Measurements from ENCODE around the gene ADISSP. TPM values are rescaled to one million over a fixed set of nuclear protein-coding genes. Genes with fewer than 3 reads are reported as not detected.

The ADISSP gene
- total and polyA plus RNA-seq, 2 of the 8 experiments (the other 6 are each of a cell fraction or from before 2014, with no cell fraction given) = 111 to 141 TPM

DNA sequence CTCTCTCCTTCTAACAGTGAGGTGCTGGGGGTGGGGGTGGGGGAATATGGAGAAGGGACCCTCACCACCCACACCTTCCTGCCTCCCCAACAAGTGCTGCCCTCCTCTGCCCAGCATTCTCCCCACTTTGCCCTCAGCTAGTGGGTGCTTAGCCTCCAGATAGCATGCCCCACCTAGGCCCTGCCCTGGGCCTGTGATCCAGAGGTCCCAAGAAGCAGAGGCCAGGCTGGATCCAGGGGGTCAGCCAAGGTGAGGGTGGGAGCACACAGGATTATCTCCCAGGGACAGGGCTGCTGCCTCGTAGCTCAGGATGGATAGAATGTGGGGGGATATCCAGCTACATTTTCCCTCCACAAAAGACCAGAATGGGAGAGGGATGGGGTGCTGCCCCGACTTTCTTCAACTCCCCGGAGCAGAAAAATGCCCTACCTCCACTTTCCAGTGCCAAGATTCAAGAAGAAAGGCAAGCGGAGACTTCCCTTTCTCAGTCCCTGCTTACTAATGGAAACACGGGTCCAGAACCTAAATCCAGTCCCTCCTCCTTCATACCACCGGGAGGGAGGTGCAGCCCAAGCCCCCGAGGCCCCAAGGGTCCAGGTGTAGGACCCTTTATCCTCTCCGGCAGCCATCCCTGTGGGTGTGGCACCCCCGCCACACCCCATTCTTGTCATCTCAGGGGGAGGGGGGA, 987 bp downstream of the ADISSP start (continued):
- TF ChIP-seq HDAC2 (IDR thresholded peaks at IDR 0.05; ENCODE audit: borderline replicate concordance in 1 of 2, low read depth in 2 of 2, low read length in 2 of 2) = no peak
- TF ChIP-seq KDM1A (IDR thresholded peaks at IDR 0.05; ENCODE audit: borderline replicate concordance, low read length) = no peak
- TF ChIP-seq POLR2A (IDR thresholded peaks at IDR 0.05; ENCODE audit: control extremely low read depth in 1 of 2, low read depth in 2 of 2, low read length in 2 of 2) = no peak
- no peak for TF ChIP-seq SP4 (IDR thresholded peaks at IDR 0.05; ENCODE audit: low read length)
- TF ChIP-seq CBX8 (IDR thresholded peaks at IDR 0.05; ENCODE audit: borderline replicate concordance, low read depth, low read length) = no peak
- TF ChIP-seq, protein P1, sequence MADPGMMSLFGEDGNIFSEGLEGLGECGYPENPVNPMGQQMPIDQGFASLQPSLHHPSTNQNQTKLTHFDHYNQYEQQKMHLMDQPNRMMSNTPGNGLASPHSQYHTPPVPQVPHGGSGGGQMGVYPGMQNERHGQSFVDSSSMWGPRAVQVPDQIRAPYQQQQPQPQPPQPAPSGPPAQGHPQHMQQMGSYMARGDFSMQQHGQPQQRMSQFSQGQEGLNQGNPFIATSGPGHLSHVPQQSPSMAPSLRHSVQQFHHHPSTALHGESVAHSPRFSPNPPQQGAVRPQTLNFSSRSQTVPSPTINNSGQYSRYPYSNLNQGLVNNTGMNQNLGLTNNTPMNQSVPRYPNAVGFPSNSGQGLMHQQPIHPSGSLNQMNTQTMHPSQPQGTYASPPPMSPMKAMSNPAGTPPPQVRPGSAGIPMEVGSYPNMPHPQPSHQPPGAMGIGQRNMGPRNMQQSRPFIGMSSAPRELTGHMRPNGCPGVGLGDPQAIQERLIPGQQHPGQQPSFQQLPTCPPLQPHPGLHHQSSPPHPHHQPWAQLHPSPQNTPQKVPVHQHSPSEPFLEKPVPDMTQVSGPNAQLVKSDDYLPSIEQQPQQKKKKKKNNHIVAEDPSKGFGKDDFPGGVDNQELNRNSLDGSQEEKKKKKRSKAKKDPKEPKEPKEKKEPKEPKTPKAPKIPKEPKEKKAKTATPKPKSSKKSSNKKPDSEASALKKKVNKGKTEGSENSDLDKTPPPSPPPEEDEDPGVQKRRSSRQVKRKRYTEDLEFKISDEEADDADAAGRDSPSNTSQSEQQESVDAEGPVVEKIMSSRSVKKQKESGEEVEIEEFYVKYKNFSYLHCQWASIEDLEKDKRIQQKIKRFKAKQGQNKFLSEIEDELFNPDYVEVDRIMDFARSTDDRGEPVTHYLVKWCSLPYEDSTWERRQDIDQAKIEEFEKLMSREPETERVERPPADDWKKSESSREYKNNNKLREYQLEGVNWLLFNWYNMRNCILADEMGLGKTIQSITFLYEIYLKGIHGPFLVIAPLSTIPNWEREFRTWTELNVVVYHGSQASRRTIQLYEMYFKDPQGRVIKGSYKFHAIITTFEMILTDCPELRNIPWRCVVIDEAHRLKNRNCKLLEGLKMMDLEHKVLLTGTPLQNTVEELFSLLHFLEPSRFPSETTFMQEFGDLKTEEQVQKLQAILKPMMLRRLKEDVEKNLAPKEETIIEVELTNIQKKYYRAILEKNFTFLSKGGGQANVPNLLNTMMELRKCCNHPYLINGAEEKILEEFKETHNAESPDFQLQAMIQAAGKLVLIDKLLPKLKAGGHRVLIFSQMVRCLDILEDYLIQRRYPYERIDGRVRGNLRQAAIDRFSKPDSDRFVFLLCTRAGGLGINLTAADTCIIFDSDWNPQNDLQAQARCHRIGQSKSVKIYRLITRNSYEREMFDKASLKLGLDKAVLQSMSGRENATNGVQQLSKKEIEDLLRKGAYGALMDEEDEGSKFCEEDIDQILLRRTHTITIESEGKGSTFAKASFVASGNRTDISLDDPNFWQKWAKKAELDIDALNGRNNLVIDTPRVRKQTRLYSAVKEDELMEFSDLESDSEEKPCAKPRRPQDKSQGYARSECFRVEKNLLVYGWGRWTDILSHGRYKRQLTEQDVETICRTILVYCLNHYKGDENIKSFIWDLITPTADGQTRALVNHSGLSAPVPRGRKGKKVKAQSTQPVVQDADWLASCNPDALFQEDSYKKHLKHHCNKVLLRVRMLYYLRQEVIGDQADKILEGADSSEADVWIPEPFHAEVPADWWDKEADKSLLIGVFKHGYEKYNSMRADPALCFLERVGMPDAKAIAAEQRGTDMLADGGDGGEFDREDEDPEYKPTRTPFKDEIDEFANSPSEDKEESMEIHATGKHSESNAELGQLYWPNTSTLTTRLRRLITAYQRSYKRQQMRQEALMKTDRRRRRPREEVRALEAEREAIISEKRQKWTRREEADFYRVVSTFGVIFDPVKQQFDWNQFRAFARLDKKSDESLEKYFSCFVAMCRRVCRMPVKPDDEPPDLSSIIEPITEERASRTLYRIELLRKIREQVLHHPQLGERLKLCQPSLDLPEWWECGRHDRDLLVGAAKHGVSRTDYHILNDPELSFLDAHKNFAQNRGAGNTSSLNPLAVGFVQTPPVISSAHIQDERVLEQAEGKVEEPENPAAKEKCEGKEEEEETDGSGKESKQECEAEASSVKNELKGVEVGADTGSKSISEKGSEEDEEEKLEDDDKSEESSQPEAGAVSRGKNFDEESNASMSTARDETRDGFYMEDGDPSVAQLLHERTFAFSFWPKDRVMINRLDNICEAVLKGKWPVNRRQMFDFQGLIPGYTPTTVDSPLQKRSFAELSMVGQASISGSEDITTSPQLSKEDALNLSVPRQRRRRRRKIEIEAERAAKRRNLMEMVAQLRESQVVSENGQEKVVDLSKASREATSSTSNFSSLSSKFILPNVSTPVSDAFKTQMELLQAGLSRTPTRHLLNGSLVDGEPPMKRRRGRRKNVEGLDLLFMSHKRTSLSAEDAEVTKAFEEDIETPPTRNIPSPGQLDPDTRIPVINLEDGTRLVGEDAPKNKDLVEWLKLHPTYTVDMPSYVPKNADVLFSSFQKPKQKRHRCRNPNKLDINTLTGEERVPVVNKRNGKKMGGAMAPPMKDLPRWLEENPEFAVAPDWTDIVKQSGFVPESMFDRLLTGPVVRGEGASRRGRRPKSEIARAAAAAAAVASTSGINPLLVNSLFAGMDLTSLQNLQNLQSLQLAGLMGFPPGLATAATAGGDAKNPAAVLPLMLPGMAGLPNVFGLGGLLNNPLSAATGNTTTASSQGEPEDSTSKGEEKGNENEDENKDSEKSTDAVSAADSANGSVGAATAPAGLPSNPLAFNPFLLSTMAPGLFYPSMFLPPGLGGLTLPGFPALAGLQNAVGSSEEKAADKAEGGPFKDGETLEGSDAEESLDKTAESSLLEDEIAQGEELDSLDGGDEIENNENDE (IDR thresholded peaks at IDR 0.05; ENCODE audit: insufficient replicate concordance, low read length) = no peak
- TF ChIP-seq EZH2 (IDR thresholded peaks at IDR 0.05; ENCODE audit: low read depth, low read length, severe bottlenecking) = no peak
- no peak for TF ChIP-seq MAFK (IDR thresholded peaks at IDR 0.05; ENCODE audit: low read depth, low read length)
- no peak for TF ChIP-seq CHD2 (IDR thresholded peaks at IDR 0.05; ENCODE audit: low read length)
